HEK293T (cell line): Measurements from ENCODE around the gene C5orf24.
"Not testable (repeated sequence)": the region's sequence is repeated elsewhere in the genome, so short reads cannot be mapped to it uniquely, and the experiment has no call there.

Experiments used
- CTCF ChIA-PET: fragments of 350-600 bp; formaldehyde crosslinking; extraction: SDS; loops from one replicate; lab custom pipeline; 2021; ENCODE audit warnings: antibody characterized with exemption, inconsistent platforms; lab: Yijun Ruan, JAX
- POLR2A ChIA-PET: fragments of 350-600 bp; formaldehyde crosslinking; extraction: SDS; loops from one replicate; lab custom pipeline; 2020; ENCODE audit warnings: antibody characterized with exemption, inconsistent platforms; lab: Yijun Ruan, JAX
- DNase-seq: peaks from one replicate; pipeline ENCODE4 v3.0.0; 2012; ENCODE audit warnings: mixed read lengths; ENCODE audit errors: extremely low spot score
- ARNT ChIP-seq: fragments of 450-650 bp; IDR thresholded peaks from 2 replicates; pipeline ENCODE4 v1.6.1; 2017; ENCODE audit warnings: mild to moderate bottlenecking
- BHLHE40 ChIP-seq: fragments of 450-650 bp; IDR thresholded peaks from 2 replicates; pipeline ENCODE4 v1.6.1; 2016; ENCODE audit warnings: mild to moderate bottlenecking, moderate library complexity, borderline replicate concordance
- CTBP1 ChIP-seq: fragments of 450-650 bp; IDR thresholded peaks from 2 replicates; pipeline ENCODE4 v1.6.1; 2016; ENCODE audit warnings: borderline replicate concordance
- ELF4 ChIP-seq: fragments of 450-650 bp; IDR thresholded peaks from 2 replicates; pipeline ENCODE4 v1.6.1; 2017; ENCODE audit warnings: antibody characterized with exemption
- FOXA1 ChIP-seq: fragments of 450-650 bp; IDR thresholded peaks from 2 replicates; pipeline ENCODE4 v1.6.1; 2016; ENCODE audit warnings: mild to moderate bottlenecking
- FOXK2 ChIP-seq: fragments of 450-650 bp; IDR thresholded peaks from 2 replicates; pipeline ENCODE4 v1.6.1; 2016; ENCODE audit warnings: mild to moderate bottlenecking
- FOXM1 ChIP-seq: fragments of 450-650 bp; IDR thresholded peaks from 2 replicates; pipeline ENCODE4 v1.6.1; 2017; ENCODE audit warnings: mild to moderate bottlenecking, borderline replicate concordance
- HDGF ChIP-seq: fragments of 450-650 bp; IDR thresholded peaks from 2 replicates; pipeline ENCODE4 v1.6.1; 2017; ENCODE audit warnings: antibody characterized with exemption, borderline replicate concordance
- L3MBTL2 ChIP-seq: fragments of 450-650 bp; conservative IDR thresholded peaks from 2 replicates; pipeline ENCODE4 v1.6.1; 2016; ENCODE audit warnings: mild to moderate bottlenecking
- LEF1 ChIP-seq: fragments of 450-650 bp; IDR thresholded peaks from 2 replicates; pipeline ENCODE4 v1.6.1; 2017; ENCODE audit warnings: mild to moderate bottlenecking, borderline replicate concordance
- NFRKB ChIP-seq: fragments of 450-650 bp; IDR thresholded peaks from 2 replicates; pipeline ENCODE4 v1.6.1; 2016; ENCODE audit warnings: mild to moderate bottlenecking, moderate library complexity
- PKNOX1 ChIP-seq: fragments of 450-650 bp; IDR thresholded peaks from 2 replicates; pipeline ENCODE4 v1.6.1; 2016
- SP1 ChIP-seq: fragments of 450-650 bp; IDR thresholded peaks from 2 replicates; pipeline ENCODE4 v1.6.1; 2017
- SUZ12 ChIP-seq: fragments of 450-650 bp; IDR thresholded peaks from 2 replicates; pipeline ENCODE4 v1.6.1; 2016; ENCODE audit warnings: mild to moderate bottlenecking
- TARDBP ChIP-seq: fragments of 450-650 bp; IDR thresholded peaks from 2 replicates; pipeline ENCODE4 v1.6.1; 2016
- ZNF384 ChIP-seq: fragments of 450-650 bp; IDR thresholded peaks from 2 replicates; pipeline ENCODE4 v1.6.1; 2016

The C5orf24 gene

GRCh38 chr5:134833340-134834032 is 12.3 kb upstream of the C5orf24 start:
- TF ChIP-seq TARDBP (no peak), FOXM1 (no peak), LEF1 (no peak), NFRKB (no peak), ZNF384 (no peak), SUZ12 (no peak)
- ChIA-PET CTCF (no interaction called here), POLR2A (interaction anchor here (1.5 kb wide), 1 partner anchor 12 kb away, joined by 6 read pairs; the partner anchor contains the start of gene C5orf24)
- DNase-seq: no peak

GRCh38 chr5:134835623-134836022 is 10.1 kb upstream of the C5orf24 start:
- DNase-seq: no peak
- TF ChIP-seq LEF1 (no peak), CTBP1 (no peak), L3MBTL2 (no peak), ARNT (no peak), SP1 (no peak), PKNOX1 (no peak), SUZ12 (no peak), TARDBP (no peak), FOXA1 (no peak), HDGF (no peak), ZNF384 (no peak), NFRKB (no peak), FOXK2 (no peak), ELF4 (no peak), FOXM1 (no peak), BHLHE40 (no peak)
- POLR2A ChIA-PET: no interaction called here
- CTCF ChIA-PET: no interaction called here

GRCh38 chr5:134837530-134838181 is 8.1 kb upstream of the C5orf24 start:
- TF ChIP-seq ELF4 (no peak), CTBP1 (no peak), L3MBTL2 (no peak), SUZ12 (no peak), TARDBP (no peak), PKNOX1 (no peak), ZNF384 (no peak), FOXK2 (no peak), ARNT (no peak)
- ChIA-PET POLR2A (interaction anchor here (1.4 kb wide), 1 partner anchor 8 kb away, joined by 6 read pairs; the partner anchor contains the start of gene C5orf24), CTCF (no interaction called here)
- no peak for DNase-seq

DNA sequence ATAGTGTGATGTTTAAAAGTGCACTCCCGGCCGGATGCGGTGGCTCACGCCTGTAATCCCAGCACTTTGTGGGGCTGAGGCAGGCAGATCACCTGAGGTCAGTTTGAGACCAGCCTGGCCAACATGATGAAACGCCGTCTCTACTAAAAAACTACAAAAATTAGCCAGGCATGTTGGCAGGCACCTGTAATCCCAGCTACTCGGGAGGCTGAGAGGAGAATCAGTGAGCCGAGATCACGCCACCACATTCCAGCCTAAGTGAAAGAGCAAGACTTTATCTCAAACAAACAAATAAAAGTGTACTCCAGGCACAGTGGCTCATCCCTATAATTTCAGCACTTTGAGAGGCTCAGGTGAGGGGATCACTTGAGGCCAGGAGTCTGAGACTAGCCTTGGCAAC is 7.4 kb upstream of the C5orf24 start:
- DNase-seq, POLR2A ChIA-PET, CTCF ChIA-PET: not testable (repeated sequence)

GRCh38 chr5:134840811-134841210 is 5.0 kb upstream of the C5orf24 start:
- ChIA-PET CTCF (interaction anchor here (0.6 kb wide), 1 partner anchor 19 kb away, joined by 6 read pairs; no protein-coding TSS in a partner anchor), POLR2A (no interaction called here)
- DNase-seq: no peak
- TF ChIP-seq NFRKB (no peak), PKNOX1 (0 out of 2 replicates have a peak, but pooled peaks have one; percentile 1)

DNA sequence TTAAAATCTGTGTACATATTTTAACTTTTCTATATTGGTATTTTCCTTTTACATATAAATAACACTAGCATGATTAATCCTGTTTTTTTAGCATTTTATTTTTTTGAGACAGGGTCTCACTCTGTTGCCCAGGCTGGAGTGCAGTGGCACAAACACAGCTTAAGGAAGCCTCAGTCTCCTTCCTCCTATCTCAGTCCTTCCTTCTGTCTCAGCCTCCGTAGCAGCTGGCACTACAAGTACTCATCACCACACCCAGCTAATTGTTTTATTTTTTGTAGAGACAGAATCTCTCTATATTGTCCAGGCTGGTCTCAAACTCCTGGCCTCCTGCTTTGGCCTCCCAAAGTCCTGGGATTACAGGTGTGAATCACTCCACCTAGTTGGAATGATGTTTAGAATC is 1.5 kb upstream of the C5orf24 start:
- DNase-seq: no peak
- ChIA-PET CTCF (no interaction called here), POLR2A (interaction anchor here (1.9 kb wide), 1 partner anchor 30 kb away, joined by 23 read pairs; the partner anchor contains the start of gene TXNDC15)
- TF ChIP-seq FOXM1: no peak
- no peak for TF ChIP-seq ZNF384
- TF ChIP-seq FOXA1: no peak

GRCh38 chr5:134845335-134845851 is 375 bp upstream of the C5orf24 start:
- TF ChIP-seq ELF4 (no peak), L3MBTL2 (peak; percentile 91)
- ChIA-PET POLR2A (interaction anchor here (0.6 to 1.9 kb wide), 22 partner anchors 9 to 419 kb away, joined by 3 to 23 read pairs (median 4); partner anchors contain the start of genes CAMLG, DDX46, PCBD2 and SEC24A), CTCF (interaction anchor here (0.7 kb wide), 1 partner anchor 546 kb away, joined by 3 read pairs; no protein-coding TSS in a partner anchor)
- DNase-seq: no peak
